Measurements from ENCODE around the gene GABRE.

The GABRE gene, protein sequence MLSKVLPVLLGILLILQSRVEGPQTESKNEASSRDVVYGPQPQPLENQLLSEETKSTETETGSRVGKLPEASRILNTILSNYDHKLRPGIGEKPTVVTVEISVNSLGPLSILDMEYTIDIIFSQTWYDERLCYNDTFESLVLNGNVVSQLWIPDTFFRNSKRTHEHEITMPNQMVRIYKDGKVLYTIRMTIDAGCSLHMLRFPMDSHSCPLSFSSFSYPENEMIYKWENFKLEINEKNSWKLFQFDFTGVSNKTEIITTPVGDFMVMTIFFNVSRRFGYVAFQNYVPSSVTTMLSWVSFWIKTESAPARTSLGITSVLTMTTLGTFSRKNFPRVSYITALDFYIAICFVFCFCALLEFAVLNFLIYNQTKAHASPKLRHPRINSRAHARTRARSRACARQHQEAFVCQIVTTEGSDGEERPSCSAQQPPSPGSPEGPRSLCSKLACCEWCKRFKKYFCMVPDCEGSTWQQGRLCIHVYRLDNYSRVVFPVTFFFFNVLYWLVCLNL

DNA sequence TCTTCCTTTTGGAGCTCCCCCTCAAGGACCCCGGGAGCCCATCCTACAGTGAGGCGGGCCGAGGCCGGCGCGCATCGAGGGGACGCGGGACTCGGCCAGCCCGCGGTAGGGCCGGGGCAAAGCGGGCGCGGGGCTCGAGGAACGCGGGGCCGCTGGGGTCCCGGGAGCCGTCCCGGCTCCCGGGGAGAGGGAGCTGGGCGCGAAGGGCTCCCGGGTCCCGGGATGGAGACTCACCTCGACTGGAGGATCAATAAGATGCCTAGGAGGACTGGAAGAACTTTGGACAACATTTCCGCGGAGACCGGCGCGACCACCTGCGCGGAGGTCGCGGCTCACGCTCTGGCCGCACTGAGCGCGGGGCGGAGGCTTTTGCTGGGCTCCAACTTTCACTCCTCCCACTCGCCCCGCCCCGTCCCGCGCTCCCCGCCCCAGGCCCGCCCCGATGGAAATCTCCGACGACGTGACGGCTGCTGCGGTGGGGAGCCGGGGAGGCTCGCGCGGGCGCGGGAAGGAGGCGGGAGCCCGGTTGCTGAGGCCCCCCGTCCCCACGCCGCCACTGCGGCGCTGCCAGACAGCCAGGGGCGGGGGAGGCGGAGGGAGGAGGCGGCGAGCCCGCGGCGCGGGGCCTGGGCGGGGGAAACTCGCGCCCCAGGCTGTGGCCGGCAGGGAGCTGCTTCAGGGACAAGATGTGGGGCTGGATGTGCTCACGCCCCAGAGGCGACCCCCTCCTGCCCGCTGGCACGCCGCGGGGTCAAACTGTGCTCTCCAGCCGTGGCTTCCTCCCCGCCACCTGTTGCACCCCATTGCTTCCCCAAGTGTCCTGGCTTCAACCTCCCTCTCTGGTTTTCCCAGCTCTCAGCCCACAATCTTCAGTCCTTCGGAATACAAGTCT is at the start of gene GABRE:
Gene GABRE (minus strand): TSS at position 341 of the 892 bp plus-strand sequence. CDS start 51 bp downstream, at position 290.
- no peak for DNase-seq

DNA sequence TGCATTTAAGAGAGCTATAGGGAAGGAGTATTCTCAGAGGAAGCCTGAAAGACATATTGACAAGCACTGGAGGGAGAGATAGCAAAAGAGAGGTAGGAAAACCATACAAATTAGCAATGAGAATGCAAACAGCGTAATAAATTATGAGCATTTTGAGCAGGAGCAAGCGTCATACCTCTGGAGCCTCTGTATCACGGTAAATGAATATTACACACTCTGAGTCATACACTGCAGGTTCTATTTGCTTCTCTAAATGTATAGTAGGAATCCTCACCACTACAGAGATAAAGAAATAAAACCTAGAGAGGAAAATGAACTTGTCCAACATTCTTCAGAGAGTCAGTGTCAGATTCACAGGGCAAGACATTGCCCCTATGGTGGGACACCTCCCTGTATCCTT is 46.4 kb upstream of the GABRE start:
- DNase-seq = no peak

DNA sequence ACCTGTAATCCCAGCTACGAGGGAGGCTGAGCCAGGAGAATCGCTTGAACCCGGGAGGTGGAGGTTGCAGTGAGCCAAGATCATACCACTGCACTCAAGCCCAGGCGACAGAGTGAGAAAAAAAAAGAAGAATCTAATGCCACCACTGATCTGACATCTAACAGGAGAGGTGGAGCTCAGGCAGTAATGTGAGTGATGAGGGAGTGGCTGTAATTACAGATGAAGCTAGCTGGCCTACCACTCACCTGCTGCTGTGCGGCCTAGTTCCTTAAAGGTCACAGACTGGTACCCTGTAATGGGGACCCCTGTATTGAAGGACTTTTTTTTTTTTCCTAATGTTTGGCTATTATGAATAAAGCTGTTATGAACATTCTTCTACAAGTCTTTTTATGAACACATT is 25.3 kb upstream of the GABRE start:
- no peak for DNase-seq

DNA sequence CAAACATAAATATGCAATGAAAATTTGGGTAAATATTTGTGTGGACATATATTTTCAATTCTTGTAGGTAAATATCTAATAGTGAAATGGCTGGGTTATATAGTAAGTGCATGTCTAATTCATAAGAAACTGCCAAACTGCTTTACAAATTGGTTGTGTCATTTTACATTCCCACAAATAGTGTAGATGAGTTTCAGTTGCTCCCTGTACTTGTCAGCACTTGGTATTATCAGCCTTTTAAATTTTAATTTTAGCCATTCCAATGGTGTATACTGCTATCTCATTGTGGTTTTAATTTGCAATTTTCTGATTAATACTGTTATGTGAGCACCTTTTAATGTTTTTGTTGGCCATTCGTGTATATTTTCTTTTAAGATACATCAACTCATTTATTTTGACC is 23.1 kb upstream of the GABRE start:
- DNase-seq = no peak

DNA sequence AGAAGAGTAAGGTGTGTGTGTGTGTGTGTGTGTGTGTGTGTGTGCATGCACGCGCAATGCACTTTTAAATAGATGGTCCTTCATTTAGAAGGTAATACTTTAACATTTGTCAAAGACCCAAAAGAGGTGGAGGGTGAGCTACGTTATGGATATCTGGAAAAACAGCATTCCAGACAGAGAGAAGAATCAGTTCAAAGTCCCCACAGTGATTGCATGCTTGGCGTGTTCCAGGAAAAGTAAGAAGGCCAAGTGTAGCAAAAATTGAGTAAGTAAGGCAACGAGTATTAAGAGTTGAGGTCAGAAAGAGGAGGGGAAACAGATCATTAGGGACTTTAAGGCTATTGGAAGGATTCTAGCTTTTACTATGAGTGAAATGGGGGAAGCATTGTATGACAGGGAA is 21.9 kb upstream of the GABRE start:
- DNase-seq = no peak

DNA sequence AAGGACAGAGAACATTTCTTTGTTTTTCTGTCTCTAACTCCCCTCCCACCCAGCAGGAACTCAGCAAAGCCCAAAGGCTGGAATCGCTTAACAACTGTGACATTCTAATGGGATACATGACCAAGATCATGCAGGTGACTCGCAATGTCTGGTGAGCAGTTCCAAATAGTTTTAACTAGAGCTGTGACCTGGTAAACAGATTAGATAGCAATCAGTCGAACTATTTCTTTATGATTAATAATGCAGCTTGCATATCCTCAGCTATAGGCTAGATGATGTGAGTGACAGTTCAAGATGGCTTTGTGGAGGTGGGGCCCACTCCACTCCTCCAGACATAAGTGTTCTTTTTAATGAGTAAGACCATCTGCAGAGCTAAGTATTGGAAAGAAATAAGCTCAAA is 20.0 kb upstream of the GABRE start:
- no peak for DNase-seq

DNA sequence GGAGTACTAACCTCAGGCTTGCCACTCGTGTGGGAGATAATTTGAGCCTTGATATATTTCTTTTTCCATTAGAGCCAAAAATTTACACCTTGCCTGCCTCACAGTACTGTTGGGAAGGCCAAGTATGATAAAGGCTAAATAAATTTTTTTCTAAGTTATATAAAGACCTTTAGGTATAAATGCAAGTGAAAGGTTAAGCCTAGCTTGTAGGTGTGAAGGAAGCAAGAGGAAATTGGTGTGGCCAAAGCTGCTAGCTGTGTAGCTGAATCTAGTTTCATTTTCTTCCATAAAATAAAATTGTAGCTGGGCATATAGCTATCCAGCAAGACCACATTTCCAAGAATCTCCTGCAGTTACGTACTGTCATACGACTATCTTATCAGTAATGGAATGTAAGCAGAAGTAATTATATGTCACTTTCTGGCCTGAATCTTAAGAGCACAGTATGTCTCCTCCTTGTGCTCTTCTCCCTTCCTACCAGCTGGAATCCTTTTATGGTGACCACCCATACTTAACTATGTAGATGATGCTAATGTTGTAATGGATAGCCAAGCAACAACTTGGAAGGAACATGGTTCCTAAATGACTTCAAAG is 14.3 kb upstream of the GABRE start:
- DNase-seq = no peak

DNA sequence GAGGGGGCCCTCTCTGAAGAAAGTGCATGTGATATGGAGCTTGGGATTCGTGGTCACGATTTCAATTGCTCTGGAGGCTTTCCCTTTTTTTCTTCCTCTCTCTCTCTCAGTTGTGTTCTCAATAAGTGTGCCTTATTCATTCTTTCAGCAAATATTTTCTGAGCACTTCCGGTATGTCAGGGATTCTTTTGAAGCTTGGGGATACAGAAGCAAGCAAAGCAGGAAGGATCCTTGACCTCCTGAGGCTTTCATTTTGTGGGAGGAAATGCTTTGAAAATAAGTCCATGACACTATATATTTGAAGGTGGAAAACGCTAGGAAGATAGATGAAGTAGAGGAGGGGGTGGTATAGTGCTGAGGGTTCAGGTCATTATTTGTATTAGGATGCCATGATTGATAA is 12.6 kb upstream of the GABRE start:
- no peak for DNase-seq

DNA sequence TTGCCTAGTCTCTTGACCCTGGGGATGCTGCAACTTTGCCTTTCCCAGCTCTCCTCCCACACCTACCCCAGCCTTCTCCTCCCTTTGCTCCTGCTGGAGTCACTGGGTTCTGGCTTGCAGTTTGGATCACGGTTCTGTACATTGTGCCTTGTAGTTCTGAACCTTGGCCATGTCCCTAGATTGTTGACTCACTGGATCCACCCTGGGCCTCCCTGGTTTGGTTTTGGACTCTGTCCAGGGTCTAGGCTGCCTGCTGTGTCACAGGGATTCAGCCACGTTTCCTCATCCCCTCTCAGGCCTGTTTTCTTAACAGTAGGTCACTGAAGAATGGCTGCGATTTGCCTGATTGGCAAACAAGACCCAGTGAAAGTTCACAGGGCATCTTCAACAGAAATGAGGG is 11.5 kb upstream of the GABRE start:
- no peak for DNase-seq

DNA sequence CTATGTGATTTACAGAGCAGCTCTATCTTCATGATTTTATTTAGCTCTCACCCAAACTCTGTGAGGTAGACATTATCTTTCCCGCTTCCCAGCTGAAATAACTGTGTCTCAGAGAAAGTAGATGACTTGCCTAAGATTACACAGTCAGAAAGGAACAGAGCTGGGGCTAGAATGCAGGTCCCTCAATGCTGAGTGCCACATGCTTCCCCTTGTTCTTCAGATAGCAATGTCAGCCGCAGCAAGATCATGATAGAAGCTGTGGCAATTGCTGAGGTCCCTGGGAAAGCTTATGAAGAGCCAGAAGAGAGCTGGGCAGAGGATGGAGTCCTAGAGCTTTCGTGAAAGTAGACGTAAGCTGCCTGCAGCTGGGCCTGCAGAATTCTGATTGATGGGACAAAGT is 11.1 kb upstream of the GABRE start:
- no peak for DNase-seq

DNA sequence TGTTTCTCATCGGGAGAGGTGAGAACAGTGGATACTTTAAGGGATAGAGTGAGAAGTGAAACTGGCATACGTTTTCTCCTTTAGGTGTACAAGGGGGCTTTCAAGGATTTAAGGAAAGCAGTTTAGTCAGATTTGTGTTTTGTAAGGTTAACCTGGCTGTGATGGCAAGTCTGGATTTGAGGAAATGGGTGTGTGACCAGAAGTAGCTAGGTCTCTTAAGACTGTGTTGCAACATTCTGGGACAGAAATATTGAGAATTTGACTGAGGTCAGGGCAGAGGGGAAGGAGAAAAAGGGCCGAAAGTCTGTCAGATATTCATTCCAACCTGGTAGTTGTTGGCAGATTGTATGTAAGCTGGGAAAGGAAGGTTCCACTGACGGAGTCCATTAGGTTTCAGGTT is 10.4 kb upstream of the GABRE start:
- no peak for DNase-seq

DNA sequence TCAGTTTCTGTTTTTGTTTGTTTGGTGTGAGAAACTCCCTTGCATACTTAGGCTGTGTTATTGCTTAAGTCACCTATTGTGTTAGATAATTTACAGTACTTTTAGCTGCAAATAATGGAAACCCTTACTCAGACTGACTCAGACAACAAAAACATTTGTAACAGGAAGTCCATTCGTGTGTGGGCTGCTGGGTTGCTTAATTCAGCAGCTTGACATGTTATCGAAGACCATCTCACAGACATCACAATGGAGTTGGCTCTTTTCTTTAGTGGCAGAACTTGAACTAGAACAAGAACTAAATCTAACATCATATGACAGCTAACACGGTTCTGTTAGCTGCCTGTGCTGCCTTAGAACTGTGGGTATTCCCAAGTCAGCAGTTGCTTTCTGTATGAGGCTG is 9.9 kb upstream of the GABRE start:
- DNase-seq = no peak

DNA sequence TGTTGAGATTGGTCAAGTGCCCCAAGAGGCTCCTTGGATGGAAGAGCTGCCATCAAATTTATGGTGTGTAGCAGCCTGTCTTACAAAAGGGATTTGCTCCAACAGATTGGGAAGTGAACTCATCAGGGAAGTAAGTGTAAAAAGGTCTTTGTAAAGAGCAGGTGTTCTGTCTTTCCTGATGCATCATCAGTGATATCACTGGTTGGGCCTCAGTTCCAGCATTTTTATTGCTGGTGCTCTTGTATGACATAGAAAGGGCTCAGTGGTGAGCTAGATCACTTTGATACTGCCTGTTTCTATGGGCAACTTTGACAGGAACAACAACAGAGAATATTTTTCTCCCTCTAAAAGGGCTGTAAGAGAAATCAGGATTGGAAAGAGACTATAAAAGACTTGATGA is 8.7 kb upstream of the GABRE start:
- DNase-seq = no peak

DNA sequence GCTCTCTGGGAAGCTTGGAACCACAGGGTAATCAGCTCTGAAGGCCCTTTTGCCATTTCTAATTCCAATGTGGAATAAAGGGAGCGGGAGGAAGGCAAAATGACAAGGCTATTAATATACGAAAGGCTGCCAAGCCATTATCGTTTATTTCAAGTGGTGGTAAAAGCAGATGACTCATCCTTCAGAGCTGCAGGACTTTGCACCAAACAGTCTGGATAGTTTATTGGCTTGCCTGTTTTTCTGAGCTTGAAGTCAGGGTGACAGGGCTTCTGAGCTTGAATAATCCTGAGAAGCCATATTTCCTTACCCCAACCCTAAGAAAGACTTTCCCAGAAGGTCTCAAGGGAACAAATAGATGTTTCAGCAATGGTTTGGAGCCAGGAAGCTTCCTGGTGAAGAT is 7.7 kb upstream of the GABRE start:
- no peak for DNase-seq

DNA sequence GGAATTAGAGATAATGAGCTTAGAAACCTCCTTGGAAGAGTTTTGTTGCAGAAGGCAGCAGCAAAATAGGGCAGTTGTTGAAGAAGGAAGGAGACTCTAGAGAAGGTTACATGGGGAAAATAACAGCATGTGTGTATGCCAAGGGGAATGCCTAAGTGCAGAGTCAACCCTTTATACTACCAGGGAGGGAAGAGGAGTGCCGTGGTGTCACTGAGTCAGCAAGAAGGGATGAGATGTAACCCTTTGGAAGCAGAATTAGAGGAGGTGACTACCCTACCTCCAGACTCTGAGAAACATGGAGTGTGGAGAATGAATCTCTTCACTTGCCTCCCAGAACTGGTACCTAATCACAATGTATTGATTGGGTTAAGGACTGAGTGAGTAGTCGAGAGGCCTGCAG is 6.7 kb upstream of the GABRE start:
- no peak for DNase-seq

DNA sequence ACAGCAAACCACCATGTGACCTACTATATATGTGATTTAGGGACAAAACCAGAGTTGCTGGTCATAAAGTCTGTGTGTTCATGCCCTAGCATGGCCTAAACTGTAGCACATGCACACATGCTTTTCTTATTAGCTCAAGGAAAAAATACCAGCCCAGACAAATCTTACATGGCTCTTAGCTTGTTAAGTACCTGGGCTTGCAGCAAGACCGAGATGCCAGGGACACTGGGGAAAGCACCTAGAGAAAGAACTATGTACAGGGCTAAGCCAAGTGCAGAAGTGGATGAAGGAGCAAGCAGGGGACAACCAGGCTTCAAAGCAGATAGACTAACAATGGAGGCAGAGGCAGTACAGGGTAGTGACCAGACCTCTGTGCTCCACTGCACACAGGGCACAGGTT is 3.4 kb upstream of the GABRE start:
- no peak for DNase-seq

DNA sequence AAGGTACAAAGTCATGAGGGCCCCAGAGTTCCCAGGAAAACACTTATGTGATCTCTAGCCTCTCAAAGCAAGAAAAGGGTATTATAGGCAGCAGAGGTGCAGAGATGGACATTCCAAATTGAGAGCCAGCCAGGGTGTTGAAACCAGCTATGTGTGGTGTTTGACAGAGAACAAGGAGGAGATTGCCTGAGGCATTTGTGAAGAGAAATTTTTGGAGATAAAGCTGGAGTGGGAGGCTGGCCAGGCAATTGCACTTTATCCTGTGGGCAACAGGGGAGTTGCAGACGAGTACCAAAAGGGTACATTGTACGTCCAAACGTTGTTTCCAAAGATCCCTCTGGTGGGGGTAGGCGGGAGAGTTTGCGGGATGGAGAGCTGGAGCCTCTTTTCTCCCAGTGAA is 2.5 kb upstream of the GABRE start:
- DNase-seq = no peak

DNA sequence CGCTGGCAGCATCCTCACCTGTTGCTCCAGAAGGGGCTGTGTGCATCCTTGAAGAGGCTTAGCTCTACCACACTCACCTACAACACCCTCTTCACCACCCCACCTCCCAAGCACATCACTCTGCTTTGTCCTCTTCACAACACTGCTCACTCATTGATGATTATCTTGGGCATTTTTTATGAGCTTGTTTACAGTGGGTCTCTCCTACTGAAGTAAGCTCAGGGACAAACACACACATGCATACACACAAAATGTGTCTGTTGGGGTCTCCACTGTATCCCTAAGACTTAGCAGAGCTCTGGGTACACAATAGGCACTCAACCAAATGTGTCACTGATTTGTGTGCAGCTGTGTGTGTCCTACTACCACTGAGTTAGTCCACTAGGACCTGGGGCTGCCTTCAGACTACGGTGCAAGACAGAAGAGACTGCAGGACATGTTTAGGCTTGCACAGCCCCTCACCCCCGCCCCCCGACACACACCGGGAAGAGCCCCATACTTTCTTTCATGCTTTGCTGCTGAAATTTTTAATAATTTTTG is 1.3 kb upstream of the GABRE start:
- DNase-seq = no peak

DNA sequence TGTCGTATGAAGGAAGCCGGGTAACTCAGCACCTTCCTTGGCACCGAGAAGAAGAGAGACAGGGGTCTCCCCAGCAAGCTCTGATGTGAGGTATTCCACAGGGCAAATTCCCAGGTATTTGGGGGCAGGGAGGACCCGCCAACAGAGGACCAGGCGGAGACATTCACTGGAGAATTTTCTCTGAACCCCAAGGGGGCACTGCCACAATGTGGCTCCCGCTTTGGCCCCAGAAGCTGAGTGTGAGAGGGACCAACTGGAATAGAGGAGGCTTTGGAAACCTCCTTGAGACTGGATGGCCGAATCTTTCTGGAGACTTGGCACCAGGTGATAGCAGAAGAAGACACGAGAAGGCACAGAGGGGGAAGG is 735 bp upstream of the GABRE start:
- DNase-seq = no peak

DNA sequence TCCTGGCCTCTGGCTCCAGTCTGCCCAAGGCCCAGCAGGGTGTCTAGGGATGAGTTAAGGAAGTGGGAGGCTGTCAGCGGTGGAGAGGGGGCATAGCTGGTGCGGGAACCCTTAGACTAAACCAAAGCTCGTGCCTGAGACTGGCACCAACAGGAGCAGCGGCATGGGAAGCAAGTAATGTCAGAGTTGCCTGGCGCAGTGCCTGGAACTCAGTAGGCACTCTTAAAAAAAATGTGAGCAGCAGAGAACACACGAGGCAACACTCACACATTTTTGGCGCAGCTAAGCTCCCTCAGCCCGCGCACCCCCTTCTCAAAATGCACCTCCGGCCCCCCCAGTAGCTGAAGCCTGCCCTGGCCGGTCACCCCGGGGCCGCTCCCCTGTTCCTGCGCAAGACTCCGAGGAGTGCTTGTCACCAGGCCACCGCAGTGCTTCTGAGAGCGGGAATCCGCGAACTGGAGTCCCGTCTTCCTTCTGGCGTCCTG is 583 bp downstream of the GABRE start:
- DNase-seq = no peak

DNA sequence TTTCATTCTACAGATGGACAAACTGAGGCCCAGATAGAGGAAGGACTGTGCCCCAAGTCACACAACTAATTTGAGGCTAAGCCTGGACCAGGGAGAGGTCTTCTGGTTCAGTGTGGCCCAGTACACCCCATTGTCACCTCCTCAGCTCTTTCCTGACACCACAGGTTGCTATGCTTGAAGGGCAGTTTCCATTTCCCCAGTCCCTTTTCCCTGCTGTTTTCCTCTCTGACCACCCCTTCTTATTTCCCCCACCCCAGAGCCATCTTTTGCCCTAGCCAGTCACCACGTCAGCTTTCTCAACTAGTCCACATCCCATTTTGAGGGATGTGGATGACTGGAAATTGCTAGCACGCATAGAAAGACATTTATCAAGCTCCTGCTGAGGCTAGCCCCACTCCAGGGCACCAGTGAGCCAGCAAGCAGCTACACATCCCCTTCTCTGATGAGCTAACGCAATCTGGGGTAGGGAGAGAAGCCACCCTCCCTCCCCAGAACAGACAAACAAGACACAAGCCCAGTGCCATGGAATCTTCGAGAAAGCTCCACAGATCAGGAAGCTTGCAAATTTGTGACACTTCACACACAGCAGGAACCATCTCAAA is 1.3 kb downstream of the GABRE start:
- DNase-seq = no peak

DNA sequence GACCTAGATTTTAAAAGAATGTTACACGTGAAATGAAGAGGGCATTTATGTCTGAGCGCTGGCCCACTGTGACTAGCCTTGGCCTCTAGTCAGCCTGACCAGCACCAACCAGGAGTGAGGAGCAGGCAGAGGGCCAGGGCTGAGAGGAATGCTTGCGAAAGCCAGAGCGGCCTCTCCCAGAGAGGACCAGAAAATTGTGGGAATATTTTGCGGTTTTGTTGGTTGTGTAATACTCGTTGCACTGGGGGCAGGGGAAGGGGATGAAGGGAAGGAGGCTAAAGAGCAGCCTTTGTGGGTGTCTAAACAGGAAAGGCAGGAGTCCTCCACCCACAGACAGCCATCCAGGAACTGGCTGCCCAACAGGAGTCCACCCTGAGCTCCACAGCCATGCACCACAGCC is 3.8 kb downstream of the GABRE start:
- DNase-seq = no peak

DNA sequence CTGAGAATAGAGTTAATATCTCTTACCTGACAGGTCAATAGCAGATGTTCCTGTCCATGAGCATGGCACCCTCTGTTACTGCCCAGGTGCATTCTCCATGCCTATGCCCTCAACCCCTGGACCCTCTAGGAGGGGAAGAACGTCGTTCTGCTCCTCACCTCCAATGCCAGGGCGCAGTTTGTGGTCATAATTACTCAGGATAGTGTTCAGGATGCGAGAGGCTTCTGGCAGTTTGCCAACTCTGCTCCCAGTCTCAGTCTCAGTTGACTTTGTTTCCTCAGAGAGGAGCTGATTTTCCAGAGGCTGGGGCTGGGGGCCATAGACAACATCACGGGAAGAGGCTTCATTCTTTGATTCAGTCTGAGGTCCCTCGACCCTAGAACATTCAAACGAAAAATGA is 4.4 kb downstream of the GABRE start:
- no peak for DNase-seq

All from NCI-H1694 treated with DMSO at 0.1 percent for 48 hours (cell line).